OCI-LY1 (cell line): ENCODE results near the gene IL4R.
A peak's percentile ranks its signal among the peaks of the same experiment; 100 is the strongest.

ENCODE experiments used
- H2AFZ ChIP-seq: fragments of 200-600 bp; sonication (generic), shearing (Covaris generic); 2 replicates; pipeline ENCODE4 v1.6.0; 2014; ENCODE audit warnings: antibody characterized with exemption, mild to moderate bottlenecking, low read length
- H3F3A ChIP-seq: fragments of 200-600 bp; sonication (generic), shearing (Covaris generic); 2 replicates; pipeline ENCODE4 v1.6.0; 2014; ENCODE audit warnings: mild to moderate bottlenecking, antibody characterized with exemption, low read length, moderate library complexity; ENCODE audit not compliant: insufficient read depth
- H3K27ac ChIP-seq: fragments of 200-600 bp; sonication (generic); 2 replicates; pipeline ENCODE4 v1.5.1; 2014; ENCODE audit warnings: low read length, mixed run types, mild to moderate bottlenecking, low read depth; ENCODE audit not compliant: poor library complexity, severe bottlenecking
- H3K27me3 ChIP-seq: fragments of 200-600 bp; sonication (generic); 2 replicates; pipeline ENCODE4 v1.6.0; 2014; ENCODE audit warnings: antibody characterized with exemption, mild to moderate bottlenecking, low read length, moderate library complexity; ENCODE audit not compliant: insufficient read depth
- H3K36me3 ChIP-seq: fragments of 200-600 bp; sonication (generic); 2 replicates; pipeline ENCODE4 v1.6.1; 2014; ENCODE audit warnings: mild to moderate bottlenecking, antibody characterized with exemption, low read length, moderate library complexity, mixed read lengths; ENCODE audit not compliant: insufficient read depth
- H3K4me1 ChIP-seq: fragments of 200-600 bp; sonication (generic); 2 replicates; pipeline ENCODE4 v1.5.1; 2014; ENCODE audit warnings: mild to moderate bottlenecking, low read length, moderate library complexity; ENCODE audit not compliant: insufficient read depth, severe bottlenecking
- H3K4me2 ChIP-seq: fragments of 200-600 bp; sonication (generic), shearing (Covaris generic); 2 replicates; pipeline ENCODE4 v1.6.1; 2014; ENCODE audit warnings: low read length
- H3K4me3 ChIP-seq: fragments of 200-600 bp; sonication (generic); 2 replicates; pipeline ENCODE4 v1.5.1; 2014; ENCODE audit warnings: low read length, low read depth, mild to moderate bottlenecking, mixed read lengths; ENCODE audit not compliant: poor library complexity, severe bottlenecking
- H3K79me2 ChIP-seq: fragments of 200-600 bp; shearing (Covaris generic); 2 replicates; pipeline ENCODE4 v1.6.1; 2016; ENCODE audit warnings: mixed run types, low read length, mixed read lengths; ENCODE audit not compliant: insufficient read depth
- H3K9ac ChIP-seq: fragments of 200-600 bp; sonication (generic), shearing (Covaris generic); 2 replicates; pipeline ENCODE4 v1.6.1; 2014; ENCODE audit warnings: mild to moderate bottlenecking, low read length, mixed read lengths
- H3K9me2 ChIP-seq: fragments of 200-600 bp; sonication (generic), shearing (Covaris generic); 2 replicates; pipeline ENCODE4 v1.6.1; 2014; ENCODE audit warnings: low read depth, mild to moderate bottlenecking, low read length, mixed read lengths
- H3K9me3 ChIP-seq: fragments of 200-600 bp; shearing (Covaris generic); 2 replicates; pipeline ENCODE4 v1.6.1; 2014; ENCODE audit warnings: low read length, mixed read lengths
- H4K20me1 ChIP-seq: fragments of 200-600 bp; sonication (generic), shearing (Covaris generic); 2 replicates; pipeline ENCODE4 v1.6.0; 2016; ENCODE audit warnings: mild to moderate bottlenecking, low read length; ENCODE audit not compliant: insufficient read depth
- EZH2 ChIP-seq: fragments of 200-600 bp; sonication (generic), shearing (Covaris generic); IDR thresholded peaks from 2 replicates; pipeline ENCODE4 v1.8.0; 2017; ENCODE audit warnings: borderline replicate concordance, mixed run types, mild to moderate bottlenecking, antibody characterized with exemption, low read length, moderate library complexity, mixed read lengths
- TF ChIP-seq, protein P1 (sequence below): fragments of 200-600 bp; sonication (generic), shearing (Covaris generic); IDR thresholded peaks from 2 replicates; pipeline ENCODE4 v1.5.1; 2017; ENCODE audit warnings: mild to moderate bottlenecking, antibody characterized with exemption, low read length, moderate library complexity, mixed read lengths

Gene IL4R

DNA sequence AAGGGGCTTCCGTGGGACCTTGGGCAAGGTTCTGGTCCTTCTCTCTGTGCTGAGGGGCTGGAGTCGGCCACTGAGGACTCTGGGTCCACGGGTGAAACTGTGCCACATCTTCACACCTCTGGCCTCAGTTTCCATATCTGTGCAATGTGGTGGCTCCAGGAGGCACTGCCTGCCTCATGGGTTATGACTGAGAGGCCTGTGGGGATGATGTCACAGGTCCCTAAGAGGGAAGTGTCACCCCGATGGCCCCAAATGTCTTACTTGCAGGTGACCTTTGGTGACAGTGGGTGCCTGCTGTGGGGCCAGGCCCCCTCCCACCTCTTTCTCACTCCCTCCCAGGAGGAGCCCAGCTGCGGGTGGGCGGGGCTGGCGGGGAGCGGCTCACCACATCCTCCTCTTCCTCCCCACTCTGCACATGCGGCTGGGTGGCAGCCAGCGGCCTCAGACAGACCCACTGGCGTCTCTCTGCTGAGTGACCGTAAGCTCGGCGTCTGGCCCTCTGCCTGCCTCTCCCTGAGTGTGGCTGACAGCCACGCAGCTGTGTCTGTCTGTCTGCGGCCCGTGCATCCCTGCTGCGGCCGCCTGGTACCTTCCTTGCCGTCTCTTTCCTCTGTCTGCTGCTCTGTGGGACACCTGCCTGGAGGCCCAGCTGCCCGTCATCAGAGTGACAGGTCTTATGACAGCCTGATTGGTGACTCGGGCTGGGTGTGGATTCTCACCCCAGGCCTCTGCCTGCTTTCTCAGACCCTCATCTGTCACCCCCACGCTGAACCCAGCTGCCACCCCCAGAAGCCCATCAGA lies 88.2 kb downstream of the IL4R start, which contains the start of gene IL21R:
Gene IL21R (plus strand): TSS at position 407 of the 801 bp plus-strand sequence. CDS start 27,898 bp downstream, outside the sequence.
- Histone ChIP-seq H3K27me3 (peaks cover 6% of the 10 kb centered on the region), H3K36me3 (no peaks in the 10 kb centered on the region), H3F3A (no peaks in the 10 kb centered on the region), H3K9me3 (peaks cover under 1% of the 10 kb centered on the region; the same call in 1 of the 2 replicates), H4K20me1 (no peaks in the 10 kb centered on the region), H3K4me2 (peak within 1 kb of the TSS; percentile 62), H3K9me2 (no peaks in the 10 kb centered on the region), H2AFZ (no peak within 1 kb of the TSS), H3K79me2 (no peaks in the 10 kb centered on the region), H3K27ac (peak within 1 kb of the TSS; percentile 36), H3K4me1 (peaks cover 37% of the 10 kb centered on the region), H3K4me3 (peak within 1 kb of the TSS; percentile 55), H3K9ac (peak within 1 kb of the TSS; percentile 36; the same call in 1 of the 2 replicates)
- no peak for TF ChIP-seq EZH2
- TF ChIP-seq, protein P1, sequence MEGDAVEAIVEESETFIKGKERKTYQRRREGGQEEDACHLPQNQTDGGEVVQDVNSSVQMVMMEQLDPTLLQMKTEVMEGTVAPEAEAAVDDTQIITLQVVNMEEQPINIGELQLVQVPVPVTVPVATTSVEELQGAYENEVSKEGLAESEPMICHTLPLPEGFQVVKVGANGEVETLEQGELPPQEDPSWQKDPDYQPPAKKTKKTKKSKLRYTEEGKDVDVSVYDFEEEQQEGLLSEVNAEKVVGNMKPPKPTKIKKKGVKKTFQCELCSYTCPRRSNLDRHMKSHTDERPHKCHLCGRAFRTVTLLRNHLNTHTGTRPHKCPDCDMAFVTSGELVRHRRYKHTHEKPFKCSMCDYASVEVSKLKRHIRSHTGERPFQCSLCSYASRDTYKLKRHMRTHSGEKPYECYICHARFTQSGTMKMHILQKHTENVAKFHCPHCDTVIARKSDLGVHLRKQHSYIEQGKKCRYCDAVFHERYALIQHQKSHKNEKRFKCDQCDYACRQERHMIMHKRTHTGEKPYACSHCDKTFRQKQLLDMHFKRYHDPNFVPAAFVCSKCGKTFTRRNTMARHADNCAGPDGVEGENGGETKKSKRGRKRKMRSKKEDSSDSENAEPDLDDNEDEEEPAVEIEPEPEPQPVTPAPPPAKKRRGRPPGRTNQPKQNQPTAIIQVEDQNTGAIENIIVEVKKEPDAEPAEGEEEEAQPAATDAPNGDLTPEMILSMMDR: no peak

DNA sequence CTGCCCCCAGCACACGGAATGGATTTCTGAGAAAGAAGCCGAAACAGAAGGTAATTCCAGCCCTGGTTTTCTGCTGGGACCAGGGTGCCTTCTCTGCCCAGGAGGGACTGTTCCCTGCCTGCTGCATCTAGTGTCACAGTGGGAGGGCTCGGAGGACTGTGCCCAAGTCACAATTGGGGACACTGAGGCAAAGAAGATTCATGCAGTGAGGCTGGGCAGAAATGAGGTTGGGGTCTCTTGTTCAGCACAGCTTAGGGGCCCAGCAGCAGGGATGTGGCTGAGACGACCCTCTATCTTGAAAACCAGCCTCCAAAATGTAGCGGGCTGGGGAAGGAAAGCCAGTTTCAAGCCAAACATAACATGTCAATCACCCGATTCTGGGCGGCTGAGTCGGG lies 88.8 kb downstream of the IL4R start:
- H3K27me3 ChIP-seq: peaks cover 6% of the 10 kb centered on the region
- H3K79me2 ChIP-seq: no peaks in the 10 kb centered on the region
- peak overlapping the region; percentile 36 for H3K27ac ChIP-seq
- no peak overlapping the region for H2AFZ ChIP-seq
- H3K36me3 ChIP-seq: no peaks in the 10 kb centered on the region
- peak overlapping the region; percentile 62 for H3K4me2 ChIP-seq
- TF ChIP-seq EZH2: no peak
- TF ChIP-seq, protein P1: no peak
- H3F3A ChIP-seq: no peaks in the 10 kb centered on the region
- H3K4me1 ChIP-seq: peaks cover 37% of the 10 kb centered on the region
- H3K4me3 ChIP-seq: peak overlapping the region; percentile 55
- no peaks in the 10 kb centered on the region for H4K20me1 ChIP-seq
- no peaks in the 10 kb centered on the region for H3K9me3 ChIP-seq
- H3K9me2 ChIP-seq: no peaks in the 10 kb centered on the region
- H3K9ac ChIP-seq: peak overlapping the region; percentile 36; the same call in 1 of the 2 replicates

- peak overlapping the region; percentile 62 for H3K4me2 ChIP-seq
- peak overlapping the region; percentile 55 for H3K4me3 ChIP-seq
- no peaks in the 10 kb centered on the region for H4K20me1 ChIP-seq
- peak overlapping the region; percentile 36 for H3K27ac ChIP-seq
- H3K79me2 ChIP-seq: no peaks in the 10 kb centered on the region
- no peaks in the 10 kb centered on the region for H3K9me2 ChIP-seq
- peaks cover 6% of the 10 kb centered on the region for H3K27me3 ChIP-seq
- no peaks in the 10 kb centered on the region for H3K36me3 ChIP-seq
- H2AFZ ChIP-seq: no peak overlapping the region
- no peaks in the 10 kb centered on the region for H3K9me3 ChIP-seq
- H3K9ac ChIP-seq: peak overlapping the region; percentile 36; the same call in 1 of the 2 replicates
- H3F3A ChIP-seq: no peaks in the 10 kb centered on the region
- TF ChIP-seq EZH2: no peak
- TF ChIP-seq, protein P1: no peak
- H3K4me1 ChIP-seq: peaks cover 40% of the 10 kb centered on the region
These were observed 89.3 kb downstream of the IL4R start for GRCh38 chr16:27402964-27403600.
